Common myeloid progenitor, CD34-positive (primary cell): ENCODE data around the gene RAB11FIP4.

Experiments
- CTCF ChIA-PET: fragments of 350-600 bp; sonication (Branson Sonifier 250); formaldehyde crosslinking; loops from one replicate; lab custom pipeline; 2021; ENCODE audit warnings: antibody characterized with exemption; lab: Charles Lee
- POLR2A ChIA-PET: fragments of 350-600 bp; sonication (Branson Sonifier 250); formaldehyde crosslinking; loops from one replicate; lab custom pipeline; 2021; ENCODE audit warnings: antibody characterized with exemption; lab: Charles Lee
- DNase-seq, 3 donors: peaks; one replicate each; pipeline versions ENCODE4 v3.0.0 to v3.0.0-alpha.2; 2013
- H3K27ac ChIP-seq, 2 experiments: 1 replicate in 1 of 2; 2 replicates in 1 of 2; pipeline ENCODE4 v1.7.0; 2013; ENCODE audit warnings: inconsistent platforms in 2 of 2, low read length in 2 of 2, mild to moderate bottlenecking in 2 of 2, low read depth in 1 of 2, moderate library complexity in 1 of 2; ENCODE audit not compliant: severe bottlenecking in 2 of 2, insufficient read depth in 1 of 2, poor library complexity in 1 of 2
- H3K27me3 ChIP-seq, 5 experiments: replicated peaks in 2 of 5; 1 replicate in 3 of 5; 2 replicates in 2 of 5; pipeline versions ENCODE4 v1.6.1 to v1.7.0; 2013; ENCODE audit warnings: low read length in 4 of 5, mild to moderate bottlenecking in 2 of 5, moderate library complexity in 2 of 5, inconsistent platforms in 1 of 5; ENCODE audit not compliant: insufficient read depth in 5 of 5, control insufficient read depth in 4 of 5
- H3K36me3 ChIP-seq, 4 experiments: 1 replicate in 2 of 4; 2 replicates in 2 of 4; pipeline versions ENCODE4 v1.6.1 to v1.7.0; 2013; ENCODE audit warnings: low read length in 3 of 4, control low read depth in 1 of 4, mild to moderate bottlenecking in 1 of 4; ENCODE audit not compliant: control insufficient read depth in 4 of 4, insufficient read depth in 4 of 4
- H3K4me1 ChIP-seq, 4 experiments: 1 replicate in 3 of 4; 2 replicates in 1 of 4; pipeline versions ENCODE4 v1.6.1 to v1.7.1; 2013; ENCODE audit warnings: low read length in 3 of 4, mild to moderate bottlenecking in 3 of 4, control low read depth in 1 of 4, inconsistent platforms in 1 of 4, moderate library complexity in 1 of 4; ENCODE audit not compliant: control insufficient read depth in 4 of 4, insufficient read depth in 4 of 4; ENCODE audit errors: control extremely low read depth in 1 of 4
- H3K4me3 ChIP-seq, 7 experiments: 1 replicate in 4 of 7; 2 replicates in 3 of 7; pipeline versions ENCODE4 v1.5.1 to v1.7.0; 2013; ENCODE audit warnings: mild to moderate bottlenecking in 7 of 7, low read length in 6 of 7, moderate library complexity in 6 of 7, inconsistent platforms in 2 of 7, low read depth in 2 of 7, control low read depth in 1 of 7; ENCODE audit not compliant: insufficient read depth in 4 of 7, control insufficient read depth in 1 of 7; ENCODE audit errors: extremely low read depth in 1 of 7
- H3K9me3 ChIP-seq, 5 experiments: 1 replicate in 4 of 5; 2 replicates in 1 of 5; pipeline versions ENCODE4 v1.6.1 to v1.7.1; 2013; ENCODE audit warnings: low read length in 4 of 5, mild to moderate bottlenecking in 2 of 5, inconsistent platforms in 1 of 5, low read depth in 1 of 5, moderate library complexity in 1 of 5; ENCODE audit not compliant: control insufficient read depth in 4 of 5, insufficient read depth in 2 of 5; ENCODE audit errors: control extremely low read depth in 1 of 5
- WGBS: methylation state at CpG from one replicate; pipeline ENCODE4 v1.1.5; 2013; ENCODE audit not compliant: insufficient coverage; 5-methylcytosine and 5-hydroxymethylcytosine counted together

RAB11FIP4 gene

DNA sequence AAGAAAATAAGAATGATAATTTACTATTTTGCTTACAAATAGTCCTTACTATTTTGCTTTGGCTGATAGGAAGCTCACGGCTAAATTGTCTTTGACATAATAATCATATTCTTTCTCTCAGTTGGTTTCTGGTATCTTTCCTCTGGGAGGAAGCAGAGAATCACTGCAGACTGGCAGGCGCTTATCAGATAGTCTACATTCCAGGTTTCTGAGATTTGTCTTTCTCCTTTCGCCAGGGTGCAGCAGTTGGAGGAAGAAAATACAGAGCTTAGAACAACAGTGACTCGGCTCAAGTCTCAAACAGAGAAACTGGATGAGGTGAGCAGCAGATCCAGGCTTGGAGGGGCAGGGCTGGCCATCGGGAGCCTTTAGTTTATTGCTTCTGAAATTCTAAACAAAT is 136.1 kb downstream of the RAB11FIP4 start:
- Histone ChIP-seq H3K4me1 (peaks cover 0 to 4% (median 0%) of the 10 kb centered on the region in 4 experiments), H3K9me3 (peaks cover 0 to 16% (median 10%) of the 10 kb centered on the region in 5 experiments), H3K27me3 (no peaks in the 10 kb centered on the region), H3K36me3 (peaks cover 0 to 71% (median 4%) of the 10 kb centered on the region in 4 experiments), H3K27ac (no peak overlapping the region), H3K4me3 (no peak overlapping the region)
- POLR2A ChIA-PET: no interaction called here
- CTCF ChIA-PET: interaction anchor here (0.9 to 10.0 kb wide), 8 partner anchors 14 to 314 kb away, joined by 3 to 167 read pairs (median 6); no protein-coding TSS in a partner anchor
- DNase-seq: no peak
- 62% methylated on average over 5 of the region's 5 CpGs for WGBS

DNA sequence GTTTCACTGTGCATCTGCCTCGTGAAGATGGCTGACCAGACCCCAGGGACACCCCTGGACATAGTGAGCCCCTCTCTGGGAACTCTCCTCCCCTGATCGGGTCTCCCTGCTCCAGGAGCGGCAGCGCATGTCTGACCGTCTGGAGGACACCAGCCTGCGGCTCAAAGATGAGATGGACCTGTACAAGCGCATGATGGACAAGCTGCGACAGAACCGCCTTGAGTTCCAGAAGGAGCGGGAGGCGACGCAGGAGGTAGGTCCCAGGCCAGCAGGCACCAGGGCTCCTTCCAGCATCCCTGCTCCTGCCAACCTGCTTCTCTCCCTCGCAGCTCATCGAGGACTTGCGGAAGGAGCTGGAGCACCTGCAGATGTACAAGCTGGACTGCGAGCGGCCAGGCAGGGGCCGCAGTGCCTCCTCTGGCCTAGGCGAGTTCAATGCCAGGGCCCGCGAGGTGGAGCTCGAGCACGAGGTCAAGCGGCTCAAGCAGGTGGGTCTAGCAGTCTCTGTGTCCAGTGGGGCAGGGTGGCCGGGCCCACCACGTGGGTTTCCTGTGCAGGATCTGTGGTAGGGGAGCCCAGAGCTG is 136.9 kb downstream of the RAB11FIP4 start:
- WGBS: 98% methylated on average over 26 of the region's 26 CpGs
- H3K9me3 ChIP-seq: peaks cover 0 to 12% (median 10%) of the 10 kb centered on the region in 5 experiments
- no peak overlapping the region for H3K27ac ChIP-seq
- H3K27me3 ChIP-seq: no peaks in the 10 kb centered on the region
- peaks cover 0 to 64% (median 4%) of the 10 kb centered on the region in 4 experiments for H3K36me3 ChIP-seq
- ChIA-PET CTCF (interaction anchor here (0.9 to 10.0 kb wide), 14 partner anchors 13 to 656 kb away, joined by 3 to 167 read pairs (median 4); no protein-coding TSS in a partner anchor), POLR2A (no interaction called here)
- peaks cover 0 to 7% (median under 1%) of the 10 kb centered on the region in 4 experiments for H3K4me1 ChIP-seq
- DNase-seq: no peak
- no peak overlapping the region for H3K4me3 ChIP-seq

DNA sequence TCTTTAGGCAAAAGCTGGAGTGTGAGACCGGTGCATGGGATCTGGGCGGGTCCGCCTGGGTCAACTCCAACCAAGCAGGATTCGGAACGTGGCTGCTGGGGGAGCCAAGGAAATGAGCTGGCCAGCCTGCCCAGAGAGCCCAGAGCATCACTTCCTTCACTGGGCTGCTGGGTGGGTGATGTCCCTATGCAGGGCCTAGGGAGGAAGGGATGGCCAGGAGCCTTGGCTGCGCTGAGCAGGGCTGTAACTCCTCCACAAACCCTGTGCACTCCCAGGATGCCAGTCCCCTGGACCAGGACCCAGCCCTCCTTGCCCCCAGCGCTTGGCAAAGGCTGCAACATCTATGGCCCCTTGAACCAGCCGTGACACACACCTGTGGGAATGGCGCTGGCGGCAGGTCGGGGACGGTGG is 138.4 kb downstream of the RAB11FIP4 start:
- Histone ChIP-seq H3K36me3 (peaks cover 0 to 49% (median 0%) of the 10 kb centered on the region in 4 experiments), H3K9me3 (no peaks in the 10 kb centered on the region), H3K27me3 (no peaks in the 10 kb centered on the region), H3K27ac (no peak overlapping the region), H3K4me1 (peaks cover 0 to 17% (median 8%) of the 10 kb centered on the region in 4 experiments), H3K4me3 (no peak overlapping the region)
- WGBS: 97% methylated on average over 11 of the region's 12 CpGs
- DNase-seq: no peak
- POLR2A ChIA-PET: no interaction called here
- CTCF ChIA-PET: interaction anchor here (1.4 to 10.0 kb wide), 6 partner anchors 8 to 312 kb away, joined by 3 to 167 read pairs (median 8); no protein-coding TSS in a partner anchor

DNA sequence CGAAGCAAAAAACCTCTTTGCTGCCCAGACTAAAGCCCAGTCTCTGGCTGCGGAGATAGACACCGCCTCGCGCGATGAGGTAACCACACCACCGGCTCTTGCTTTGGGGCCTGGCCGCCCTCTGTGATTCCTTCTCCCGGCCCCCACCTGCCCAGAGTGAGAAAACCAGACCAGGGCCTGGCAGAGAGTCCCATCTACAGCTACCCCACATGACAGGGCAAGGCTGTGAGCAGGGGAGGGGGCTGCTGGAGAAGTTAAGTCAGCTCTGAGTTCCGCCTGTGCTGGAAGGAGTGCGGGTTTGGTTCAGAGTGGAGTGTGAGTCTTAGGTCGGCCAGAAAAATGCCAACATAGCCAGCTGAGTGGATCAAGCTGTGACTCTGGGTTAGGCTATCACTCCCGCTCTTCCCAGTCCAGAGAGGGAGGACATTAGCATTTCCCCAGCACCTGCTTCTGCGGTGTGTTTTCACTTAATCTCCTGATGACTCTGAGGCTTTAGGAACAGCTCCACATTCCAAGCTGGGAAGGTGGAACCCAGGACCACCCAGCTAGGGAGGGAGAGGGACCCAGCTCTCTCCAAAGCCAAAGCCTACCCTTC is 139.0 kb downstream of the RAB11FIP4 start:
- Histone ChIP-seq H3K4me3 (no peak overlapping the region), H3K27ac (no peak overlapping the region), H3K27me3 (no peaks in the 10 kb centered on the region), H3K9me3 (no peaks in the 10 kb centered on the region), H3K36me3 (peaks cover 0 to 46% (median 0%) of the 10 kb centered on the region in 4 experiments), H3K4me1 (peaks cover 6 to 19% (median 15%) of the 10 kb centered on the region in 4 experiments)
- WGBS: 98% methylated on average over 12 of the region's 14 CpGs
- no peak for DNase-seq
- ChIA-PET CTCF (interaction anchor here (1.4 to 4.4 kb wide), 5 partner anchors 9 to 312 kb away, joined by 3 to 17 read pairs (median 6); no protein-coding TSS in a partner anchor), POLR2A (no interaction called here)

DNA sequence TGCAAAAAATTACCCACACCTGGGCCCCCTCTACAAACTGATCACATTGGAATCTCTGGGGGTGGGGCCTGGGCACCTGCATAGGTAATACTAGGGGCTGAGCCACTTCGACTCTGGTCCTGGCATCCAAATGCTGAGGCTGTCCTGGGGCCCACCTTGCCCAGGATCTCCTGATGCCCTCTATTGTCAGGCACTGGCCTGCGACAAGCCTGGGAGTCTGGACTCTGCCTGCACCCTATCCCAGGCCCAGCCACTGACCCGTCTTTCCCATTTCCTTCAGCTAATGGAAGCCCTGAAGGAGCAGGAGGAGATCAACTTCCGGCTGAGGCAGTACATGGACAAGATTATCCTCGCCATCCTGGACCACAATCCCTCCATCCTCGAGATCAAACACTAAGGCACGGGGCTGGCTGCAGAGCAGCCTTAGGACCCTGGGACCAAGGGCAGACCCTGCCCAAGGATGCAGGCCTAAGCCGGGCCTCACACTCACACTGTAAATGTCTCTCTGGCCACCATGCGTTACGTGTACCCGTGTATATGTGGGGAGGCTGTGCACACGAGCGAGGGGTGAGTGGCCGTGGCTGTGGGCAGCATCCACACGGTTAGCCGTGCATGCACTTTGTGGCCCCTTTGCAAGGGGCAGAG is 140.0 kb downstream of the RAB11FIP4 start:
- peaks cover 9 to 27% (median 24%) of the 10 kb centered on the region in 4 experiments for H3K4me1 ChIP-seq
- 96% methylated on average over 15 of the region's 16 CpGs for WGBS
- no peak for DNase-seq
- no peaks in the 10 kb centered on the region for H3K27me3 ChIP-seq
- ChIA-PET CTCF (interaction anchor here (1.0 to 4.4 kb wide), 6 partner anchors 10 to 311 kb away, joined by 5 to 17 read pairs (median 7); no protein-coding TSS in a partner anchor), POLR2A (no interaction called here)
- no peak overlapping the region for H3K4me3 ChIP-seq
- H3K36me3 ChIP-seq: peaks cover 0 to 44% (median 0%) of the 10 kb centered on the region in 4 experiments
- no peaks in the 10 kb centered on the region for H3K9me3 ChIP-seq
- no peak overlapping the region for H3K27ac ChIP-seq

DNA sequence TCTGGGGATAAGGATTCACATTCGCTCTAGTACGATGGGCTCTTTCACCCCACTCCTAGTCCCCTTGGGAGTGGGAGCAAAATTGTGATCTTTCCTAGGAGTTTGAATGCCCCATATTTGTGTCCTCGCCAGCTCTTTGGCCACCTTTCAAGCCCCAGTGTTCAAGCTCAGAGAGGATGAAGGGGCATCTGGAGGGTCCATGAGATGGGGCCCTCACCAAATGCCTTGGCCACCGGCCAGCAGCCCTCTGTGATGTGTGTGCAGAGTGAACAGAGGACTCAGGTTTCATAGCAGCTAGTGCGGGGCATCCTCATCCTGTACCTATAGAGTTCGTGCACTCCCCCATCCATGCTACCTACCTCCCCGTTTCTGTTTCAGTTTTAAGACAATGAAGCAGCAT is 140.6 kb downstream of the RAB11FIP4 start:
- Histone ChIP-seq H3K27ac (no peak overlapping the region), H3K4me3 (no peak overlapping the region), H3K4me1 (peaks cover 9 to 33% (median 30%) of the 10 kb centered on the region in 4 experiments), H3K36me3 (peaks cover 0 to 44% (median 0%) of the 10 kb centered on the region in 4 experiments), H3K27me3 (no peaks in the 10 kb centered on the region), H3K9me3 (no peaks in the 10 kb centered on the region)
- CTCF ChIA-PET: interaction anchor here (1.0 to 4.4 kb wide), 7 partner anchors 10 to 311 kb away, joined by 5 to 53 read pairs (median 8); no protein-coding TSS in a partner anchor
- POLR2A ChIA-PET: no interaction called here
- no peak for DNase-seq
- 95% methylated on average over 3 of the region's 7 CpGs for WGBS
